PFSK-1 (cell line): ENCODE results near the gene FIBCD1.

ENCODE experiments used
- FOXP2 ChIP-seq: optimal IDR thresholded peaks from 2 replicates; pipeline ENCODE3; 2011; ENCODE audit warnings: borderline replicate concordance, control low read depth, inconsistent platforms; ENCODE audit not compliant: insufficient read depth; ENCODE audit errors: extremely low read length, extremely low read depth
- POLR2AphosphoS5 ChIP-seq: IDR thresholded peaks from 2 replicates; pipeline ENCODE4 v1.6.1; 2012; ENCODE audit warnings: low read depth, mild to moderate bottlenecking, control low read depth, low read length, moderate library complexity
- REST ChIP-seq, 2 experiments: IDR thresholded peaks; 2 replicates each; pipeline versions ENCODE4 v1.6.1 to v1.8.0; 2011 to 2012; ENCODE audit warnings: low read depth in 2 of 2, low read length in 2 of 2, control low read depth in 1 of 2, inconsistent platforms in 1 of 2, mild to moderate bottlenecking in 1 of 2, moderate library complexity in 1 of 2; ENCODE audit not compliant: insufficient read depth in 1 of 2
- SIN3A ChIP-seq: IDR thresholded peaks from 2 replicates; pipeline ENCODE4 v1.6.1; 2012; ENCODE audit warnings: mild to moderate bottlenecking, low read length, moderate library complexity, borderline replicate concordance; ENCODE audit not compliant: insufficient read depth
- TAF1 ChIP-seq: IDR thresholded peaks from 2 replicates; pipeline ENCODE4 v1.6.1; 2012; ENCODE audit warnings: low read length, control low read depth, borderline replicate concordance; ENCODE audit not compliant: insufficient read depth

Gene FIBCD1

GRCh38 chr9:130921300-130921988 lies 17.6 kb downstream of the FIBCD1 start:
- TF ChIP-seq REST (IDR thresholded peaks at IDR 0.05; ENCODE audit: insufficient read depth in 1 of 2, low read depth in 2 of 2, low read length in 2 of 2) (no peak), TAF1 (no peak), POLR2AphosphoS5 (no peak), SIN3A (no peak), FOXP2 (no peak)

- TF ChIP-seq FOXP2 = no peak
- no peak for TF ChIP-seq REST (IDR thresholded peaks at IDR 0.05; ENCODE audit: insufficient read depth in 1 of 2, low read depth in 2 of 2, low read length in 2 of 2)
- no peak for TF ChIP-seq SIN3A
- TF ChIP-seq TAF1 = no peak
- TF ChIP-seq POLR2AphosphoS5 = no peak
These were observed 18.2 kb downstream of the FIBCD1 start for GRCh38 chr9:130920762-130921299.

GRCh38 chr9:130920233-130920632 lies 18.8 kb downstream of the FIBCD1 start:
- TF ChIP-seq TAF1 = no peak
- TF ChIP-seq REST (IDR thresholded peaks at IDR 0.05; ENCODE audit: insufficient read depth in 1 of 2, low read depth in 2 of 2, low read length in 2 of 2) = no peak
- no peak for TF ChIP-seq FOXP2
- TF ChIP-seq POLR2AphosphoS5 = no peak

- TF ChIP-seq POLR2AphosphoS5 = no peak
- TF ChIP-seq SIN3A = no peak
- no peak for TF ChIP-seq REST (IDR thresholded peaks at IDR 0.05; ENCODE audit: insufficient read depth in 1 of 2, low read depth in 2 of 2, low read length in 2 of 2)
- TF ChIP-seq TAF1 = no peak
- no peak for TF ChIP-seq FOXP2
These were observed 19.4 kb downstream of the FIBCD1 start for GRCh38 chr9:130919559-130920145.
